Activated CD4-positive, CD25-positive, alpha-beta regulatory T cell treated with anti-CD3 and anti-CD28 coated beads, Interleukin-2, amount 50 U/mL, for 16 hours (primary cell): ENCODE data around the gene ARHGEF16.

ENCODE experiments used
- DNase-seq: peaks from one replicate; pipeline ENCODE4 v3.0.0-alpha.2; 2020; ENCODE audit warnings: low read depth, low spot score

ARHGEF16 gene

DNA sequence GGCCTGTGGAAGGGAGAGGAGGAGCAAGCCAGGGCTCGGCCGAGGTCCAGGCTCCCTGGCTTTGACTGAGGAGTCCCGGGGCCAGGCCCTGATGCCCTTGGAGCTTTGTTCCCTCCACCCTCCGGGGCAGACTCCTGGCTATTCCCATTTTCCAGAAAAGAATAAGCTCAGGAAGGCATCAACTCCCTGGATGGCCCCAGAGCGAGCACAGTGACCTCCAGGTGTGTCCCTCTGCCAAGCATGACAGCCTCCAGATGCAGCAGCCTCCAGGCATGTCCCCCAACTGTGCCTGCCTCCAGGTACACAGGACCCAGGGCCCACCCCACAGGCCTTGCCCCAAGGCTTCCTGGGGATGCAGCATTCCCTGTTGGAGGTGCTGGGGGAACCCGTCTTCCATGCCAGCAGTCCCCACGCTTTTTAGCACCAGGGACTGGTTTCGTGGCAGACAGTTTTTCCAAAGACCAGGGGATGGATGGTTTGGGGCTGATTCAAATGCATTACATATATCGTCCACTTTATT lies 15.7 kb upstream of the ARHGEF16 start:
- no peak for DNase-seq

GRCh38 chr1:3439346-3440299 lies 14.8 kb upstream of the ARHGEF16 start:
- DNase-seq = no peak

- DNase-seq = no peak
These were observed 14.2 kb upstream of the ARHGEF16 start for GRCh38 chr1:3440300-3440681.

GRCh38 chr1:3440711-3441409 lies 13.6 kb upstream of the ARHGEF16 start:
- no peak for DNase-seq

- no peak for DNase-seq
These were observed 13.0 kb upstream of the ARHGEF16 start for GRCh38 chr1:3441410-3441847.

DNA sequence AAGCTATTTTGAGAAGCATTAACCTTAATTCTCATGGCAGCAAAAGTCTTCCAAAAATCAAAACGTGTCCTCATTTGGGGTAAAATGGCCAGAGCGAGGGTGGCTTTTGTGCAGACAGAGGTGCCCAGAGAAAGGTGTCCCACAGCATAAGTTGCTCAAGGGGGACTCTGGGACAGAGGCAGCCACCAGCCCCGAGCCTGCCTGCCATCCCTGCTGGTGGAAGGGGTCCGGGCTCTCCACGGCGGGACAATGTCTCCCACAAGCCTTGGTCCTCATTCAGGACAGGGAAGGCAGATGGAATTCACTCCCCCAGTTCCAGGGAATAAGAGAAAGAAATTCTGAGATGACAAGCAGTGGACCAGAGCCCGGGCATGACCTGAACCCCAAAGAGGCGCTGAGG lies 12.6 kb upstream of the ARHGEF16 start:
- DNase-seq = no peak

GRCh38 chr1:3442331-3442730 lies 12.1 kb upstream of the ARHGEF16 start:
- no peak for DNase-seq

GRCh38 chr1:3442901-3443300 lies 11.6 kb upstream of the ARHGEF16 start:
- DNase-seq = no peak

- DNase-seq = no peak
These were observed 10.7 kb upstream of the ARHGEF16 start for GRCh38 chr1:3443807-3444206.

GRCh38 chr1:3444298-3444697 lies 10.2 kb upstream of the ARHGEF16 start:
- DNase-seq = no peak

- DNase-seq = no peak
These were observed 9.7 kb upstream of the ARHGEF16 start for GRCh38 chr1:3444736-3445135.

GRCh38 chr1:3450202-3450863 lies 4.1 kb upstream of the ARHGEF16 start:
- no peak for DNase-seq

GRCh38 chr1:3450983-3451382 lies 3.5 kb upstream of the ARHGEF16 start:
- DNase-seq = no peak

DNA sequence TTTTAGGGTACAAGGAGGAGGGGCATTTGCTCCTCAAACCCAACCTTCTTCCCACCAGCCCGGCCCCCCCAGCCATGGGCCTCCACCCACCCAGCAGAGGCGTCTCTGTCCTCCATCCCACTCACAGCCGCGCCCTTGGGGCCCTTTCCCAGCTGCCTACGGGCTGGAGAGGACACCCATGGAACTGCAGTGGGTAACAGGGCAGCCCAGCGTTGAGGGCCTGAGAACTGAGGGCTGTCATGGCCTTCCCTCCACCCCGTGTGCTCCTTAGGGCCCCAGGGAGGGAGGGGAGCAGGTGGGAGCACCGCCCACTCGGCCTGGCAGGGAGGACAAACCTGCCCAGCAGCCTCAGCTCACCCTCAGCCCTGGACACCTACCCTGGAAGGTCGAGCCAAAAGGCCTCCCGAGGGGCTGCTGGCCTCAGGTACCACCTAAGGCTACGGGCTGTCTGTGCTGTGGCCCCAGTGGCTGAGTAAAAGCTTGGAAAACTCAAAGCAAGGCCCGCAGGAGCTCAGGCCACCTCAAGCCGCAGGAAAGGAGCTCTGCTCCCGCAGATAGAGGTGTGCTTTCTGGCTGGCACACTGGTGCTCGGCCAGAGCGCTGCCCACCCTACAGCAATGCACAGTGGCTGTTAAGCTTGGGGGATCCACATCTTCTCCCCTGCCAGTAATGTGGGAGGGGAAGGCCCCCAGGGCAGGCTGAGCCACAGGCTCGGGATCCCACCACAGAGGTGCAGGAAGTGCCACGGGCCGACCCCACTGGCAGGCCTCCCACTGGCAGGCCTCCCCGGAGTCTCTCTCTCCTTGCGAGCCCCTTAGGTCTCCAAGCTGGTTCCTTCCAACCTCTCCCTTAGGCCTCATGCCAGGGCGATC lies 2.2 kb upstream of the ARHGEF16 start:
- no peak for DNase-seq

GRCh38 chr1:3452866-3453175 lies 1.6 kb upstream of the ARHGEF16 start:
- DNase-seq = no peak

DNA sequence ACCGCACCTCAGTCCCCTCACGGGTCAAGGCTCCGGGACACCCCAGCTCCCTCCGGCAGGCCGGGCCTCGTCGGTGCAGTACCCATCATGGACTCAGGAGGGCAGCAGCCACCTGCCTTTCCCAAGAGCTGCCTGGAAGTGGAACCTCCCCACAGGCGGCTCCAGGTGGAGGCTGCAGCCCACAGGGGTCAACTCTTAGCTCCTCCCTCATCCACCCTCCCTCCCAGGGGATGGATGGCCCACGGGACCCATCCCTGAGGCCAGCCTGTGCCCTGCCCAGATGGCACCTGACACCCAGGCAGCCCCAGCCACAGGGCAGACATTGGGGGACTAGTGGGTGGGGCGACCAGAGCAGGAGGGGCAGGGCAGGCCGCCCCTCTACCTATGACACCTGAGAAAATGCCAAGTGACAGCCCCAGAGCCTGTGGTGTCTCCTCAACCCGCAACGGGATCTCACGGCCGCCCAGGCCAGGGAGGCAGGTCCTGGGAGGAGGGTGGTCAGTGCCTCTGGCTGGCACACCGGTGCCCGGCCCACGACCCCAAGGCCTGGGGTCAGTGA lies 1.2 kb upstream of the ARHGEF16 start:
- peak; percentile 54 for DNase-seq

DNA sequence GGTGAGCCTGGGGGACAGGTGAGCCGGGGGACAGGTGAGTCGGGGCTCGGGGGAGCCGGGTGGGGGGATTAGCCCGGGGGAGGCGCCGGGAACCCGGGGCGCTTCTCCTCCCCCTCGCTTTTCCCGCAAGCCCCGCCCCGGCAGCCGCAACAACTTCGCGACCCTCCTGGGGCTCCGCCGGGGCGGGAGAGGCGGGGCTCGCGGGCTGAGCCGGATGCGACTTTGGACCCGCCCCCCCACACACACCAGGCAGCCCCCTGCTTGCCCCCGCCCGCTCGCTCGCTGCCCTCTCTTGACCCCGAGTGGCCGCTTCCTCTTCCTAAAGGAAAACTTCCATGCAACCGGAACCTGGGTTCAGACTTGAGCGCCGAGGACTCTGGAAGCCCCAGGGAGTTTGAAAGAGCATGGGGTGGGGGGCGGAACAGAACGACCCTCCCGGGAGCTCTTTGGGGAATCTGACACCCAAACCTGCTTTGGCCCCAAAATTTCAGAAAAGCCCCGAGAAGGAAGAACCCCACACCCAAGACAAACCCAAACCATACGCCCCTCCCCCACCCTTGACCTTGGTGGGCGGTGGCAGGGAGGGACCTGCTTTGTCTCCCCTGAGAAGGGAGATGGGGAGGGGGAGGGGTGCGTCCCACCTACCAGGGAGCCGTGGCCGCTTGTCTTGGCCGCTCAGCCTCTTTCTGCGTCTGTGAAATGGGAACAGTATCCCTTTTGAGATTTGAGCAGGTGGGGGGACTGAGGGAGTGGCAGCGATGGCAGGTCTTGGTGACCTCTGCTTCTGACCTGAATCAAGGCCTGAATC lies 550 bp downstream of the ARHGEF16 start:
- DNase-seq = no peak

DNA sequence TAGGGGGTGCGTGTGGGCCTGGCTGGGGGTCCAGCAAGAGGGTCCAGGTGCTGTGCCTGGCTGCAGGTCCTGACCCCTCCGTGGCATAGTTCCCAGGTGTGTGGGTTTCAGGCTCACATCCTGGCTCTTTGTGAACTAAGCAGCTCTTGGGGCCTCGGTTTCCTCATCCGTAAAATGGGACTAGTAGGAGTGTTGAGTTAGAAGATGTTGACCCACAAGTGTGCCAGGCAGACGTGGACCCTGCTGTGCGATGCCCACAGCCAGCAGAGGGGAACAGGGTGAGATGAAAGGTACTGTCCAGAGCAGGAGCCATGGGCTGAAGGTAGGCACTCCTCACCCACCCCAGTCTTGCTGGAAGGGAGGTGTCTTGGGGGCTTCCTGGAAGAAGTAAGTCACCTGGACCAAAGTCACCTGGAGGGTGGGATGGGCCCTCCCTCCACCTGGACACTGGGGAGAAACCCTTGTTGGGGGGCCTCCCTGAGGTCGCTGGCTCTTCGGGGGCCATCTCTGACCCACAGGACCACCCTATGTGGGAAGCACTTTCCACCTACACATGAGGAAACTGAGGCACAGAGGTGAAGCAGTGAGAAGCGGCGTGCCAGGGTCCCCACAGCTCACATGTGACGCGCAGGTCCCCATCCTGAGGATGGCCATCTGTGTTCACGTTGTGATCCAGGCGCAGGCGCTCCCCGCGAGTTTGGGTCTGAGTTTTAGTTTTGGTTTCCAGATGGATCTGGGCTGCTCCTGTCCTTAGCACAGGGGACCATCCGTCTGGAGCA lies 1.4 kb downstream of the ARHGEF16 start:
- DNase-seq = no peak

DNA sequence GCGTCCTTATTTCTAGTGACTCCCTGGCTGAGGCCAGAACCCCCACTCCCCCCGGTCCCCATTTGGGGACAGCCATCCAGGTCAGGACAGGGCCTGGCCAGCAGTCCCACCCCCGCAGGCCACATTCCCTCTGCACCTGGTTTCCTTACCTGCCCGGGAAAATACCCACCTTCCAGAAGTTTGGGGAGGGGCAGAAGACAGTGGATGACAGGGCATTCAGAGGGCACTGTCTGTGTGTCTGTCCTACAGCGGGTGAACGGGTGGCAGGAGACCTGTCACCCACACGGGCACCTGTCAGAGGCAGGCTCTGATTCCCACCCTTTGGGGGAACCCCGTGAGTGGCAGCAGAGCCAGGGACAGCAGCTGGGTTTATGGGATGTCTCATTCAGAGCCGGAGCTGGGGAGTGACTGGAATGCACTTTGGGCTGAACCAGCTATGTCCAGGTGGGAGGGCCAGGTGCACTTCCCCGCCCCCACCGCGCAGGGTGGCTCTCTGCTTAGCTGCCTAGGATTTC lies 2.0 kb downstream of the ARHGEF16 start:
- no peak for DNase-seq
